ENCODE measurements around the gene RAB3IP. TPM values are rescaled to one million over a fixed set of nuclear protein-coding genes. Genes with fewer than 3 reads are reported as not detected.

RAB3IP gene
- total and polyA plus RNA-seq, 9 donors = 3.9 to 31.7 (median 6.7) TPM

GRCh38 chr12:69720750-69721149 lies 17.9 kb upstream of the RAB3IP start:
- TF ChIP-seq CTCF (IDR thresholded peaks at IDR 0.05) (no peak), EP300 (IDR thresholded peaks at IDR 0.05) (no peak), POLR2A (IDR thresholded peaks at IDR 0.05) (no peak)
- no peak for DNase-seq
- Histone ChIP-seq H3K4me1 (ENCODE audit: insufficient read depth) (no peaks in the 10 kb centered on the region), H3K9me3 (no peaks in the 10 kb centered on the region), H3K36me3 (no peaks in the 10 kb centered on the region), H3K27me3 (no peaks in the 10 kb centered on the region), H3K27ac (no peak overlapping the region), H3K4me3 (no peak overlapping the region)
- intact Hi-C loops (cut with DNase I) = no loop called here
- whole genome bisulfite sequencing, 3 donors = 61 to 69% (median 63%) methylated on average over 3 of the region's 3 CpGs

GRCh38 chr12:69726922-69727321 lies 11.7 kb upstream of the RAB3IP start:
- 76 to 83% (median 78%) methylated on average over 4 of the region's 4 CpGs for WGBS, 3 donors
- DNase-seq = no peak
- H3K27ac ChIP-seq = no peak overlapping the region
- H3K36me3 ChIP-seq = no peaks in the 10 kb centered on the region
- no peak overlapping the region for H3K4me3 ChIP-seq
- intact Hi-C loops (cut with DNase I) = no loop called here
- H3K27me3 ChIP-seq = no peaks in the 10 kb centered on the region
- H3K4me1 ChIP-seq (ENCODE audit: insufficient read depth) = no peaks in the 10 kb centered on the region
- no peak for TF ChIP-seq POLR2A (IDR thresholded peaks at IDR 0.05)
- no peak for TF ChIP-seq CTCF (IDR thresholded peaks at IDR 0.05)
- TF ChIP-seq EP300 (IDR thresholded peaks at IDR 0.05) = no peak
- H3K9me3 ChIP-seq = no peaks in the 10 kb centered on the region

- Histone ChIP-seq H3K4me3 (no peak overlapping the region), H3K27ac (no peak overlapping the region), H3K4me1 (ENCODE audit: insufficient read depth) (no peaks in the 10 kb centered on the region), H3K27me3 (no peaks in the 10 kb centered on the region), H3K36me3 (no peaks in the 10 kb centered on the region), H3K9me3 (no peaks in the 10 kb centered on the region)
- TF ChIP-seq CTCF (IDR thresholded peaks at IDR 0.05) = no peak
- TF ChIP-seq POLR2A (IDR thresholded peaks at IDR 0.05) = no peak
- no peak for TF ChIP-seq EP300 (IDR thresholded peaks at IDR 0.05)
- intact Hi-C loops (cut with DNase I) = no loop called here
- WGBS, 3 donors = 62 to 70% (median 64%) methylated on average over 1 of the region's 1 CpG
- no peak for DNase-seq
These were observed 6.6 kb upstream of the RAB3IP start for GRCh38 chr12:69732088-69732487.

GRCh38 chr12:69733638-69734037 lies 5.0 kb upstream of the RAB3IP start:
- 71 to 81% (median 75%) methylated on average over 1 of the region's 1 CpG for WGBS, 3 donors

More at GRCh38 chr12:69733638-69734037, 5.0 kb upstream of the RAB3IP start:
- Histone ChIP-seq H3K27me3 (no peaks in the 10 kb centered on the region), H3K4me3 (no peak overlapping the region), H3K9me3 (no peaks in the 10 kb centered on the region), H3K36me3 (no peaks in the 10 kb centered on the region), H3K4me1 (ENCODE audit: insufficient read depth) (no peaks in the 10 kb centered on the region), H3K27ac (no peak overlapping the region)
- intact Hi-C loops (cut with DNase I) = no loop called here
- TF ChIP-seq CTCF (IDR thresholded peaks at IDR 0.05) (no peak), EP300 (IDR thresholded peaks at IDR 0.05) (no peak), POLR2A (IDR thresholded peaks at IDR 0.05) (no peak)
- DNase-seq = no peak
